GM21360 (cell line): ENCODE data around the gene ELF5.

ENCODE experiments used
- ATAC-seq: cut with Tn5 transposase; IDR thresholded peaks from one replicate; pipeline ENCODE4 v1.9.1; 2021; ENCODE audit warnings: mild to moderate bottlenecking, moderate library complexity; ENCODE audit not compliant: unreplicated experiment

ELF5 gene

DNA sequence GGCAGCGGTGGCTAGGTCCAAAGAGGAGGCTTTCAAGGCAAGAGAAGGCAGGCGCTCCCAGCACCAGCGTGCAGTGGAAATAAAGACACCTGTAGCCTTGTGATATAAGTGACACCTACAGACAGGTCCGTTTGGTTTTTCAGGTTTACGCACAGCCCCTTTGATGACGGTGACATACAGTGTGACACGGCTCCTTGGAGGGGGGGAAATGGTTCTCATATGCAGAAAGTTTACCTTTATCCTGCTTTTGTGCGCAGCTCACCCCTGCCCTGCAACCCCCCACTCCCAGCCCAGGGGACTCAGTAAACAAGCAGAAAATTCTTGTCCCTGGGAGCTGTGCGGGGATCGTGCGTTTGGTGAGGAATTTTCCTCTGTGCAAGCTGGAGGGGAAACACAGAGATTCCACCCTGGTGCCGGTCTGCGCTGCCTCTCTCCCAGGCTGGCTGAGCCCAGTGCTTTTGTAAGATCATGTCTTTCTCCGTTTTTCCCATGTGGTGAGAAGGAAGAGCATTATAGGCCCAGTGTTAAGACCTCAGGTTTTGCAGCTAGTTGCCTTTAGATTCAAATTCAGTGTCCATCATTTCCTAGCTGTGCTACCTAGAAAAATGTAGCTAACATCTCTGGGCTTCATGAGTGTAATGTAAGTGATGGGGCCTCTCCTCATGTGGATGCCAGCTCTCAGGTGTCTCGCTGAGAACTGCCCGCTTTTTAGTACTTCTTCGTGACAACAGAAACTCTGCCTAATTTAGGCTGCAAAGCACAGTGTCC lies at the start of gene ELF5:
Gene ELF5 (minus strand): TSS at position 113 of the 768 bp plus-strand sequence. CDS start 8,045 bp downstream, outside the sequence.
- no peak for ATAC-seq

- no peak for ATAC-seq
Observed at GRCh38 chr11:34562976-34563375, 49.4 kb upstream of the ELF5 start.

GRCh38 chr11:34560511-34560910 lies 46.9 kb upstream of the ELF5 start:
- no peak for ATAC-seq

DNA sequence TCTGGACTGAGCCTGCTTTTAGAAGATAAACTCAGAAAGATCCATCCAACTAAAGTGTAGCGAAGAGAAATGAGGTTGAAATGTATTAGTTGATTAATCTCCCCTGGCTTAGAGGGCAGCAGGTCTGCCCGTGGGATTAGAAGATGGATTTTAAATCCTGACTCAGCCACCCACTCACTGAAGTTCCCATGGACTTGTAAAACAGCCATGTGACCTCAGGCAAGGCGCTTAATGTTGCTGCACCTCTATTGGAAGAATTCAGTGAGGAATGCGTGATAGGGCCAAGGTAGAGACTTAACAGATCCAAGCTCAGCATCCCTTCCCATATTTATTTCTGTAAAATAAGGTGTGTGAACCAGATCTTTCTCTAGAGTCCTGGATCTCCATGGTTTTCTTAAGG lies 45.1 kb upstream of the ELF5 start:
- no peak for ATAC-seq

GRCh38 chr11:34558211-34558610 lies 44.6 kb upstream of the ELF5 start:
- no peak for ATAC-seq

- ATAC-seq = no peak
Observed at GRCh38 chr11:34552270-34552669, 38.7 kb upstream of the ELF5 start.

DNA sequence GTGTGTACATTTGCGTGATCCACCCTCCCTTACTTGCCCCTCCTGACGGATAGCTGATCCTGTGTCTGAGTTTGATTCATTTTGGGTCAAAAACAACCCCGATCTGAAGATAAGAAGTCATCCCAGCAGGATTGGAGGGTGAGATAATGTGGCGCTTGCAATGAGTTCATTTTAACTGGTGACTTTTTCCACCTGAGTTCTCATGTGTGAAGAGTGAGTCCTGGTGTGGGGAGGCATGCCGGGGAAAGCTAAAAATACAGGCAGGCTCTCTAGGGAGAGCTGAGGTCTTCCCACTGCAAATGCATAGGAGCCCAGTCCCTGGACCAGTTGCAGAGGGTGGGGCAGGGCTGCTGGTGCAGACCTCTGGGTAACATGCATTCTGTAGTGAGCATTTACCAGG lies 35.7 kb upstream of the ELF5 start:
- ATAC-seq = no peak

DNA sequence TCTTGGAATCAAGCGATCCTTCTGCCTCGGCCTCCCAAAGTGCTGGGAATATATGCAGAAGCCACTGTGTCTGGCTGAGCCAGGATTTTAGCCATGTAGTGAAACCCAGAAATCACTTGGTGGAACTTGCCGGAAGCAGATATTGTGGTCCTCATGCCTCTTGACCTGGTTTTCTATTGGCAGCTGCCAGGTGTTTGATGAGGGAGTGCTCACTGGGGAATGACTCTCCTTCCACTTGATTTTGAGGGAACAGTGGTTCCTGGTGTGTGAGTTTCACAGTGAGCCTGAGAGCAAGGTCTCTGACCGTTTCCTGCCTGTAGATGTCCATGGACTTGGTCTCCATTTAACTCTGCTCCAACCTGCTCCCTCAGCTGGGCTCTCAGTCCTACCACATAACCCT lies 34.7 kb upstream of the ELF5 start:
- ATAC-seq = no peak

GRCh38 chr11:34546511-34547209 lies 33.1 kb upstream of the ELF5 start:
- ATAC-seq = no peak

DNA sequence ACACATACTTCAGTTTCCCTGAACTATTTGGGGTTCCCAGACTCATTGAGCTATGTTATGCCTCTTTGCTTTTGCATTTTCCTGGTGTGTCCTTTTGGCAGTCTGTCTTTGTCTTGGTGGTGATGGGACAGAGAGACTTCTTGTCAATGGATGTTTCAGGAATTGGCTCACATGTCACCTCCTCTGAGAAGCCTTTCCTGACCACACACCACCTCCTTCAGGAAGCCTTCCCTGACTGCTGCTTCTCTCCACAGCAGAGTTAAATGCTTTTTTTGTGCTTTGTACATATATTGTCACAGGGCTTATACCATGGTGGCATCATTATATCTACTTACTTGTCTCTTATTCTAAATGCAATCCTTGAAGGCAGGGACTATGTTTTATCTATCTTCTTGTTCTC lies 28.5 kb upstream of the ELF5 start:
- no peak for ATAC-seq

DNA sequence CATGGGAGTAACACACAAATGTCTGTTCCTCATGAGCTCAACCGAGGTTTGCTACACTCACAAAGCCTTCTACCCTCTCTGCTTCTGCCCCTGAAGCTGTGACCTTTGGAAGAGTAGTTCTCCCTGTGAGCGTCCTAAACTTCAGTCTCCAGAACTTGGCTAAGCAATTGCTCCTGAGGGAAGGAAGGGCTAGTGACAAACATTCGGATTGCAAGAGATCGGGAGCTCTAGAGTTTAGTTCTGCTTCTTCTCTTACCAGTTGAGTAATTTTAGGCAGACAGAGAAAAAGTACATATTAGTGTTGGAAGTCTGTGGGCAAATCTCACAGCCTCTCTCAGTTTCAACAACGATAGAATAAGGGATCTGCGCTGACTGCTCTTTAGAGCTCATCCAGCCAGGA lies 27.3 kb upstream of the ELF5 start:
- no peak for ATAC-seq

GRCh38 chr11:34537636-34538035 lies 24.0 kb upstream of the ELF5 start:
- ATAC-seq = no peak

DNA sequence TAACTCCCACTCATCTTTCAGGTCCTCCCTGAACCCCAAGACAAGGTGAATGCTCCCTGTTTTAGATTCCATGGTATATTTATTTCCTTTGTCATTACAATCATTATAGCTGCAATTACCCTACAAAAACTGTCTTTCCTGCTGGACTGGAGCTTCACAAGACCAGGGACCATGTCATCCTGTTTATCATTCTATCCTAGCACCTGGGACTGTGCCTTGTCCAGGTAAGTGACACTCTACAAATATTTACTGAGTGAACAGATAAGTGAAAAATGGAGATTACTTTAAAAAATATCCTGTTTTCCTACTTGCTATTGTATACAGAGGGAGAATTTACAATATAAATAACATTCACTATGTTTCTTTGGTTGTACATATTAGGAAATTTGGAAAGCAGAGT lies 22.5 kb upstream of the ELF5 start:
- ATAC-seq = no peak

GRCh38 chr11:34534826-34535225 lies 21.2 kb upstream of the ELF5 start:
- no peak for ATAC-seq

DNA sequence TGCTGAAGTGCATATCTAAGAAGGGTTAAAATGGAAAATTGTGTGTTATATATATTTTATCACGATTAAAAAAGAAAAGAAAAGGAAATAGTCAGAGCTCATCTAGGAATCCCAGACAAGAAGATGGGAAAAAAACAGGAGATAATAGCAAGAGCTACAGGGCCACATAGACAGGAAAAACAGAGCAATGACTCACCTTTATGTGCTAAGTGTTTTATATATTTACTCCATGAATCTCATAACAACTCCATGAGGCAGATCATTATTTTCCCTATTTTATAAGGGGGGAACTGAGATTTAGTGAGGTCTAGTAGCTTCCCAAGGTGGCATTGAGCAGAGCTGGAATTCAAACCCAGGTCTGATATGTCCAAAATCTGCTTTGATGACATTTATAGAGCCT lies 18.1 kb upstream of the ELF5 start:
- no peak for ATAC-seq

GRCh38 chr11:34530545-34531234 lies 17.1 kb upstream of the ELF5 start:
- ATAC-seq = no peak

GRCh38 chr11:34529643-34530042 lies 16.0 kb upstream of the ELF5 start:
- ATAC-seq = no peak

DNA sequence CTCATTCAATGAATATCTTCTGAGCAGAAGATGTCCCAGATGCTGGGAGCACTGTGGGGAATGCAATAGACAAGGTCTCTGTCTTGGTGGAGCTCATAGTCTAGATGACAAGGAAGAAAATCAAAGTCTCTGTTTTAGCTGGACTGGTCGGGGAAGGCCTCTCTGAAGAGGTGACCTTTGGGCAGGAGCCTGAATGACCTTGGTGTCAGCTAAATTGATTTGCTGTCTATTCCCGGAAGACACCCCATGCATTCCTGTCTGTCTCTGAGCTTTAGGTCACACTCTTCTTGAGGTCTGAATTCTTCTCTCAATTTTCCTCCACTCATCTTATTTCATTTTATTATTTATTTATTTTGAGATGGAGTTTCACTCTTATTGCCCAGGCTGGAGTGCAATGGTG lies 14.5 kb upstream of the ELF5 start:
- ATAC-seq = no peak

GRCh38 chr11:34525888-34526657 lies 12.5 kb upstream of the ELF5 start:
- no peak for ATAC-seq

DNA sequence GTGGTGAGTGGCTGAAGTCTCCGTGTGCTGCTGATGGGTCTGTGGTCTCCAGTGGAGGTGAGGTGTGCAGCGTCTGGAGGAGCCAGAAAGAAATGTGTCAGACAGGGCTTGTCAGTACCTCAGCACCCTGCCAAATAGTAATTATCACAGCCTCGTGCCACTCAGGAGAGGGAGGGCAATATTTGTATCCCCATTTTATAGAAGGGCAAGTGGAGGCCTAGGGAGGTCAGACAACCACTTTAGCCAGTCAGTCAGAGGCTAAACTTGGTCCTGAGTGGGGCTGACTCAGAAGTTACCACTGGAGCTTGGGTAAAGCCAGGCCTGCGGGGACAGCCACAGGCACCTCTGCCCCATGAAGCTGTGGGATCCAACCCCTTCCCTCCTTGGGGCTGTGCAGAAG lies 11.5 kb upstream of the ELF5 start:
- no peak for ATAC-seq

- no peak for ATAC-seq
Observed at GRCh38 chr11:34524696-34525095, 11.1 kb upstream of the ELF5 start.
